GM13976 (cell line): ENCODE results near the gene CD99.
A peak's percentile ranks its signal among the peaks of the same experiment; 100 is the strongest.

Experiments
- DNase-seq: peaks from one replicate; pipeline ENCODE4 v3.0.0; 2012; ENCODE audit warnings: low spot score
- in situ Hi-C: fragments of 300-500 bp; cut with MboI; formaldehyde crosslinking; loops from one replicate; pipeline ENCODE4 v1.12.0; 2022; ENCODE audit warnings: low sequenced_read_pairs, mixed read lengths, inconsistent platforms; ENCODE audit not compliant: unreplicated experiment
- TF ChIP-seq, protein P1 (sequence below): IDR thresholded peaks from 2 replicates; pipeline ENCODE4 v1.5.1; 2012; ENCODE audit warnings: borderline replicate concordance, mild to moderate bottlenecking; ENCODE audit not compliant: insufficient read depth; ENCODE audit errors: extremely low read depth, missing control alignments, control extremely low read depth

CD99 gene, protein sequence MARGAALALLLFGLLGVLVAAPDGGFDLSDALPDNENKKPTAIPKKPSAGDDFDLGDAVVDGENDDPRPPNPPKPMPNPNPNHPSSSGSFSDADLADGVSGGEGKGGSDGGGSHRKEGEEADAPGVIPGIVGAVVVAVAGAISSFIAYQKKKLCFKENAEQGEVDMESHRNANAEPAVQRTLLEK

DNA sequence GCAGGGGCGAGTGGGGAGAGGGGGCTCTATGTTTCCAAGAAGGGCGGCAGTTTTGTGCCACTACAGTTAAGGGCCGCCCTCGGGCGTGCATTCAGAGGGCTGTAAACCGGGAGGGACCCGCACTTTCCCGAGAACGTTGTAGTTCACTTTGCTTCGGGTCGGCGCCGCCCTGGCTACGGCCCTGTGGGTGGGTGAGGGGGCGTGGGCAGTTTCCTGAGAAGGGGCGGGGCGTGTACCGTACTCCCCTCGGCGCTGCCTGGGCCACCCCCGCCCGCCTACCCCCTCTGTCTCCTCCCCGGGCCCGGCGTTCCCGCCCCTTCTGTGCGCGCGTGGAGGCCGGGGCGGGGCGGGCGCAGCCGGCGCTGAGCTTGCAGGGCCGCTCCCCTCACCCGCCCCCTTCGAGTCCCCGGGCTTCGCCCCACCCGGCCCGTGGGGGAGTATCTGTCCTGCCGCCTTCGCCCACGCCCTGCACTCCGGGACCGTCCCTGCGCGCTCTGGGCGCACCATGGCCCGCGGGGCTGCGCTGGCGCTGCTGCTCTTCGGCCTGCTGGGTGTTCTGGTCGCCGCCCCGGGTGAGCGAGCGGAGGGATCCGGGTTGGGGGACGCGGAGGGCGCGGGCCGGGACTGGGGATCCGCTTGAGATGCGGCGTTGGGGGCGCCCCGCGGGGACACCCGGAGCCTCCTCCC lies at the start of gene CD99:
Gene CD99, plus strand, starts transcription at position 440 of the 687 bp plus-strand sequence. Its CDS starts 66 bp downstream, at position 506.
- DNase-seq: peak; percentile 94
- TF ChIP-seq, protein P1, sequence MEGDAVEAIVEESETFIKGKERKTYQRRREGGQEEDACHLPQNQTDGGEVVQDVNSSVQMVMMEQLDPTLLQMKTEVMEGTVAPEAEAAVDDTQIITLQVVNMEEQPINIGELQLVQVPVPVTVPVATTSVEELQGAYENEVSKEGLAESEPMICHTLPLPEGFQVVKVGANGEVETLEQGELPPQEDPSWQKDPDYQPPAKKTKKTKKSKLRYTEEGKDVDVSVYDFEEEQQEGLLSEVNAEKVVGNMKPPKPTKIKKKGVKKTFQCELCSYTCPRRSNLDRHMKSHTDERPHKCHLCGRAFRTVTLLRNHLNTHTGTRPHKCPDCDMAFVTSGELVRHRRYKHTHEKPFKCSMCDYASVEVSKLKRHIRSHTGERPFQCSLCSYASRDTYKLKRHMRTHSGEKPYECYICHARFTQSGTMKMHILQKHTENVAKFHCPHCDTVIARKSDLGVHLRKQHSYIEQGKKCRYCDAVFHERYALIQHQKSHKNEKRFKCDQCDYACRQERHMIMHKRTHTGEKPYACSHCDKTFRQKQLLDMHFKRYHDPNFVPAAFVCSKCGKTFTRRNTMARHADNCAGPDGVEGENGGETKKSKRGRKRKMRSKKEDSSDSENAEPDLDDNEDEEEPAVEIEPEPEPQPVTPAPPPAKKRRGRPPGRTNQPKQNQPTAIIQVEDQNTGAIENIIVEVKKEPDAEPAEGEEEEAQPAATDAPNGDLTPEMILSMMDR: no peak
- in situ Hi-C loops: no loop called here

DNA sequence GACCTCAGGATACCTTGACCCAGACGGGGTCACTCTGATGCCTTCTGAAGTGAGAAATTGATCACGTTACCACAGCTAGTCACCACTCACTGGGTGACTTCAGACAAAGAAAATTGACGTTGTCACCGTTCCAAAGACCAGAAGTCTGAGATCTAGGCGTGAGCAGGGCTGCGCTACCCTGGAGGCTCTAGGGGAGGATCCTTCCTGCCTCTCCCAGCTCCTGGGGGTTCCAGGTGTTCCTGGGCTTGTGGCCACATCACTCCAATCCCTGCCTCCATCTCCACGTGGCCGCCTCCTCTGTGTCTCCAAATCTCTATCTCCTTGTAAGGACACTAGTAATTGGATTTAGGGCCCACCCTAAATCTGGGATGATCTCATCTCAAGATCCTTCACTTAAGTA lies 48.9 kb upstream of the CD99 start:
- DNase-seq: no peak
- TF ChIP-seq, protein P1: no peak
- in situ Hi-C loops: no loop called here

DNA sequence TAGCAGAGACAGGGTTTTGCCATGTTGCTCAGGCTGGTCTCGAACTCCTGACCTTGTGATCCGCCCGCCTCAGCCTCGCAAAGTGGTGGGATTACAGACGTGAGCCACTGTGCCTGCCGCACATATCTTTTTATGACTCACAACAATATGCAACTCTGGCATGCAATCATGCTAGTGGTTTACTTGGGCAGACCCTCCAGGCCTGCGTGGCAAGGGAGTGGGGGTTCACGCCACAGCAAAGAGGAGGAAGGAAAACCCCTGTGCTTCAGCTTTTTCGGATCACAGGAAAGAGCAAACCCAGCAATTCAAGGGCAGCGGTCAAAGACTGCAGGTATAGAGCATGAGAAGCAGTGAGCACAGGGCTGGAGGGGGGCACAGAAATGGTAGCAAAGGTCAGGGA lies 48.3 kb upstream of the CD99 start:
- in situ Hi-C loops: no loop called here
- TF ChIP-seq, protein P1: no peak
- DNase-seq: no peak

DNA sequence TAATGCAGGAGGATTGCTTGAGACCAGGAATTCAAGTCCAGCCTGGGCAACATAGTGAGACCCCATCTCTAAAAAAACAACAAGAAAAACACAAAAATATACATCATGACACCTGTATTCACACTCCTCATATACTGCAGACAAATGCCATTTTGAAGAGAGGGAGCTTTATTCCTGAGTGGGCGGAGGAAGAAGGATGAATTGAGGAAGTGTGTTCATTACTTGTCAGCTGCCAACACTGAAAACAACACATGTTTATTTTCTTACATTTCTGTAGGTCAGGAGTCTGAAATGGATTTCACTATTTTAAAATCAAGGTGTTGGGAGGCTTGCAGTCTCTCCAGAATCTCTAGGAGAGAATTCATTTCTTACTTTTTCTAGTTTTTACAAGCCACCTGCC lies 47.2 kb upstream of the CD99 start:
- DNase-seq: no peak
- in situ Hi-C loops: no loop called here
- TF ChIP-seq, protein P1: no peak

DNA sequence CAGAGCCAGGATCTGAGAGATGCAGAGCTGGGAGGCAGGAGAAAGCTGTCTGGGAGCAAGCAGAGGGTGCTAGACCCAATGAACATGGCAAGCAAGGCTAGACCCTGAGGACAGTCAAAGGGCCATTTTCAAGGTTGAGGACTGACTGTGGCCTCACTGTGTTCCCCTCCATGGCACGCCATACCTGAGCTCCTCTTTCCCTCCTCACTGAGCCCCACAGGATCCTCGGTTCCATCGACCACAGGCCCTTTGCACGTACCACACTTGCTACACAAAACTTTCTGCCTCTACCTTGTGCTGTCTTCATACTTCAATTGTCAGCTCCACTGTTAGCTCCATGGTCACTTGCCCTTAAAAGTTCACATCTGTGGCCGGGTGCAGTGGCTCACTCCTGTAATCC lies 45.5 kb upstream of the CD99 start:
- in situ Hi-C loops: loop anchor here (5.0 kb wide), 1 partner anchor 177 kb away; no protein-coding TSS in a partner anchor
- DNase-seq: no peak
- TF ChIP-seq, protein P1: no peak

DNA sequence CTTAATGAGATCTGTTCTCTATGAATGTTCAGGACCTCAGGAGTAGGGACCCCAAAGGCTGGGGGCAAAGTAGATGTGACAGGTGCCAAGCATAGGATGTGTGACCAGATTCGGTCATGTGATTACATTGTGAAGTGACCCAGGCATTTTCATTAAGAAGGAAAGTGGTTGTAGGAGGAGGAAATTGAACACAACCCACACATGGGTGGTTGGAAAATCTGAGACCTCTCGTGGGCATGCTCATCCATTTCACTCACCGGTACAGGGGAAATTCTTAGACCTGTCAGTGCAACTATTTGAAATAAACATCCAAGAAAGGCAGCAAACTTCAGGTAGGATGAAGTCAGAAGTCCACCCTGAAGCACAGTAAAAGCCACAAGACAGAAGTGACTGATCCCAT lies 43.5 kb upstream of the CD99 start:
- TF ChIP-seq, protein P1: no peak
- in situ Hi-C loops: loop anchor here (5.0 kb wide), 1 partner anchor 175 kb away; no protein-coding TSS in a partner anchor
- no peak for DNase-seq
